Upper lobe of left lung (tissue), 4 donors: Measurements from ENCODE around the gene KCNMA1.

Experiments
- CTCF ChIP-seq, 6 experiments: fragments of 450-650 bp in 4 of 6; fragments of 200-600 bp in 2 of 6; sonication (generic) in 2 of 6; IDR thresholded peaks; one replicate each; pipeline ENCODE4 v1.5.1; 2016 to 2019; ENCODE audit warnings: antibody characterized with exemption in 6 of 6
- EP300 ChIP-seq, 4 donors: sonication (generic); formaldehyde crosslinking; IDR thresholded peaks; one replicate each; pipeline ENCODE4 v1.5.1; 2017; ENCODE audit warnings: antibody characterized with exemption in 4 of 4, control low read depth in 2 of 4
- POLR2A ChIP-seq, 4 donors: fragments of 450-650 bp; IDR thresholded peaks; one replicate each; pipeline ENCODE4 v1.5.1; 2016 to 2017; ENCODE audit warnings: antibody characterized with exemption in 4 of 4, mild to moderate bottlenecking in 2 of 4
- POLR2AphosphoS5 ChIP-seq, 2 donors: sonication (generic); formaldehyde crosslinking; IDR thresholded peaks; one replicate each; pipeline ENCODE4 v1.5.1; 2017; ENCODE audit warnings: antibody characterized with exemption in 2 of 2

- TF ChIP-seq EP300 (IDR thresholded peaks at IDR 0.05) (no peak), CTCF (IDR thresholded peaks at IDR 0.05) (no peak), POLR2AphosphoS5 (IDR thresholded peaks at IDR 0.05) (no peak), POLR2A (IDR thresholded peaks at IDR 0.05) (no peak)
Observed at GRCh38 chr10:77442699-77443189, 194.9 kb downstream of the KCNMA1 start.
